H1 (cell line): ENCODE measurements around the gene FAM237A. TPM values are rescaled to one million over a fixed set of nuclear protein-coding genes. Genes with fewer than 3 reads are reported as not detected.

Experiments
- CTCF ChIA-PET: fragments of 300-600 bp; sonication (Branson Sonifier 250); formaldehyde crosslinking; loops from one replicate; lab custom pipeline; 2021; ENCODE audit not compliant: partially characterized antibody; lab: Charles Lee
- POLR2A ChIA-PET: fragments of 300-600 bp; sonication (Branson Sonifier 250); formaldehyde crosslinking; loops from one replicate; lab custom pipeline; 2021; ENCODE audit warnings: inconsistent platforms; ENCODE audit not compliant: partially characterized antibody; lab: Charles Lee
- DNase-seq, 2 experiments: peaks; one replicate each; pipeline versions ENCODE4 v3.0.0 to v3.0.0-alpha.2; 2010 to 2022; ENCODE audit warnings: low spot score in 2 of 2, low read depth in 1 of 2, mixed read lengths in 1 of 2
- FAIRE-seq: peaks from 2 replicates; lab custom pipeline; 2011; peaks lifted over from hg19 to GRCh38; lab: Jason Lieb, UNC
- H2AFZ ChIP-seq: 2 replicates; pipeline ENCODE4 v1.8.1; 2012; ENCODE audit warnings: low read length, inconsistent platforms
- H2AK5ac ChIP-seq: 2 replicates; pipeline ENCODE4 v1.6.1; 2013; ENCODE audit warnings: low read depth, low read length
- H2BK120ac ChIP-seq: replicated peaks from 2 replicates; pipeline ENCODE3; 2013; ENCODE audit warnings: low read depth, low read length, inconsistent platforms
- H2BK12ac ChIP-seq: 2 replicates; pipeline ENCODE4 v1.6.1; 2013; ENCODE audit warnings: low read depth, low read length
- H2BK15ac ChIP-seq: 2 replicates; pipeline ENCODE4 v1.6.1; 2013; ENCODE audit warnings: low read length
- H2BK20ac ChIP-seq: 2 replicates; pipeline ENCODE4 v1.6.1; 2013; ENCODE audit warnings: low read length
- H2BK5ac ChIP-seq: 2 replicates; pipeline ENCODE4 v1.6.1; 2013; ENCODE audit warnings: low read depth, low read length
- H3K14ac ChIP-seq: 2 replicates; pipeline ENCODE4 v1.6.1; 2013; ENCODE audit warnings: inconsistent platforms; ENCODE audit not compliant: insufficient read length
- H3K18ac ChIP-seq: 2 replicates; pipeline ENCODE4 v1.6.1; 2013; ENCODE audit warnings: low read length; ENCODE audit errors: extremely low read depth
- H3K23ac ChIP-seq: 2 replicates; pipeline ENCODE4 v1.6.1; 2013; ENCODE audit warnings: inconsistent platforms; ENCODE audit not compliant: insufficient read length
- H3K23me2 ChIP-seq: 2 replicates; pipeline ENCODE4 v1.6.1; 2013; ENCODE audit warnings: low read depth, low read length
- H3K27ac ChIP-seq: 2 replicates; pipeline ENCODE4 v1.6.1; 2011; ENCODE audit warnings: low read depth, low read length, inconsistent platforms
- H3K27me3 ChIP-seq, 4 experiments: replicated peaks in 1 of 4; 1 replicate in 1 of 4; 2 replicates in 3 of 4; pipeline versions ENCODE4 v1.6.1 to v1.8.1; 2011 to 2013; ENCODE audit warnings: low read length in 3 of 4, mild to moderate bottlenecking in 3 of 4, inconsistent platforms in 2 of 4, mixed read lengths in 2 of 4, moderate library complexity in 1 of 4; ENCODE audit not compliant: control insufficient read depth in 3 of 4, insufficient read depth in 3 of 4; ENCODE audit errors: extremely low read depth in 1 of 4
- H3K36me3 ChIP-seq, 4 experiments: 2 replicates each; pipeline versions ENCODE4 v1.6.1 to v1.8.1; 2011 to 2013; ENCODE audit warnings: mild to moderate bottlenecking in 4 of 4, low read length in 3 of 4, moderate library complexity in 2 of 4, control low read depth in 1 of 4, inconsistent platforms in 1 of 4; ENCODE audit not compliant: insufficient read depth in 4 of 4, control insufficient read depth in 2 of 4
- H3K4ac ChIP-seq: replicated peaks from 2 replicates; pipeline ENCODE3; 2013; ENCODE audit warnings: low read length, low read depth, mixed read lengths, inconsistent platforms; ENCODE audit not compliant: insufficient read length
- H3K4me1 ChIP-seq, 4 experiments: replicated peaks in 1 of 4; 1 replicate in 1 of 4; 2 replicates in 3 of 4; pipeline versions ENCODE4 v1.6.1 to v1.8.1; 2011 to 2013; ENCODE audit warnings: low read length in 3 of 4, inconsistent platforms in 2 of 4, mixed read lengths in 1 of 4; ENCODE audit not compliant: insufficient read depth in 4 of 4, control insufficient read depth in 3 of 4
- H3K4me2 ChIP-seq, 2 experiments: 2 replicates each; pipeline versions ENCODE4 v1.6.1 to v1.8.1; 2011 to 2013; ENCODE audit warnings: low read depth in 2 of 2, low read length in 2 of 2, control low read depth in 1 of 2, inconsistent platforms in 1 of 2, mild to moderate bottlenecking in 1 of 2; ENCODE audit not compliant: insufficient read depth in 1 of 2
- H3K4me3 ChIP-seq, 4 experiments: fragments of 200-600, 300-600 bp in 1 of 4; sonication (generic), shearing (Covaris generic), sonication (Bioruptor Twin) in 1 of 4; 2 replicates each; pipeline versions ENCODE4 v1.5.1 to v1.8.1; 2011 to 2016; ENCODE audit warnings: low read length in 4 of 4, low read depth in 3 of 4, control low read depth in 2 of 4, inconsistent platforms in 2 of 4, mild to moderate bottlenecking in 2 of 4, mixed read lengths in 1 of 4, moderate library complexity in 1 of 4; ENCODE audit not compliant: insufficient read depth in 2 of 4; ENCODE audit errors: extremely low read depth in 1 of 4
- H3K56ac ChIP-seq: replicated peaks from 2 replicates; pipeline ENCODE3; 2013; ENCODE audit warnings: low read depth, mild to moderate bottlenecking, mixed read lengths, low read length, inconsistent platforms; ENCODE audit not compliant: insufficient read length
- H3K79me1 ChIP-seq: 2 replicates; pipeline ENCODE4 v1.6.1; 2013; ENCODE audit warnings: low read depth, low read length, control low read depth
- H3K79me2 ChIP-seq, 2 experiments: 2 replicates each; pipeline versions ENCODE4 v1.6.1 to v1.8.1; 2012 to 2013; ENCODE audit warnings: low read length in 2 of 2, mild to moderate bottlenecking in 2 of 2, inconsistent platforms in 1 of 2; ENCODE audit not compliant: insufficient read depth in 2 of 2, control insufficient read depth in 1 of 2
- H3K9ac ChIP-seq, 4 experiments: replicated peaks in 1 of 4; 1 replicate in 1 of 4; 2 replicates in 3 of 4; pipeline versions ENCODE4 v1.6.1 to v1.8.1; 2011 to 2013; ENCODE audit warnings: low read depth in 3 of 4, low read length in 3 of 4, control low read depth in 2 of 4, mild to moderate bottlenecking in 2 of 4, moderate library complexity in 2 of 4, inconsistent platforms in 1 of 4; ENCODE audit errors: extremely low read depth in 1 of 4
- H3K9me3 ChIP-seq, 2 experiments: 2 replicates each; pipeline versions ENCODE4 v1.6.1 to v1.8.1; 2012 to 2013; ENCODE audit warnings: mild to moderate bottlenecking in 2 of 2, moderate library complexity in 2 of 2, control low read depth in 1 of 2, inconsistent platforms in 1 of 2, low read depth in 1 of 2, low read length in 1 of 2, mixed read lengths in 1 of 2; ENCODE audit not compliant: insufficient read depth in 2 of 2
- H4K20me1 ChIP-seq, 2 experiments: replicated peaks in 1 of 2; 2 replicates each; pipeline versions ENCODE3 to v1.8.1; 2011 to 2013; ENCODE audit warnings: inconsistent platforms in 2 of 2, low read length in 2 of 2, mild to moderate bottlenecking in 1 of 2; ENCODE audit not compliant: insufficient read depth in 2 of 2, control insufficient read depth in 1 of 2
- H4K5ac ChIP-seq: 2 replicates; pipeline ENCODE4 v1.6.1; 2013; ENCODE audit warnings: low read length, low read depth, mixed read lengths, inconsistent platforms; ENCODE audit not compliant: insufficient read length
- H4K8ac ChIP-seq: 2 replicates; pipeline ENCODE4 v1.8.0; 2013; ENCODE audit warnings: mild to moderate bottlenecking, moderate library complexity, low read length, inconsistent platforms; ENCODE audit not compliant: insufficient read depth; ENCODE audit errors: extremely low read depth
- H4K91ac ChIP-seq: replicated peaks from 2 replicates; pipeline ENCODE3; 2013; ENCODE audit warnings: low read length, mixed read lengths, inconsistent platforms; ENCODE audit not compliant: insufficient read length
- CREB1 ChIP-seq: IDR thresholded peaks from 2 replicates; pipeline ENCODE4 v1.6.1; 2012; ENCODE audit warnings: inconsistent platforms
- RAD21 ChIP-seq, 2 experiments: IDR thresholded peaks in 1 of 2; conservative IDR thresholded peaks in 1 of 2; 2 replicates each; pipeline ENCODE4 v1.6.1; 2011; ENCODE audit warnings: low read depth in 2 of 2, low read length in 2 of 2, improper control_type of control experiment in 1 of 2, inconsistent platforms in 1 of 2, mild to moderate bottlenecking in 1 of 2, moderate library complexity in 1 of 2
- WGBS, 2 experiments: shearing (Covaris generic) in 1 of 2; methylation state at CpG; one replicate each; pipeline versions ENCODE4 v1.1.6 to v1.1.7; 2013 to 2015; ENCODE audit warnings: low lambda C conversion rate in 2 of 2, mixed read lengths in 2 of 2, inconsistent platforms in 1 of 2, low coverage in 1 of 2, missing lambda C conversion rate in 1 of 2; ENCODE audit not compliant: insufficient replicate concordance in 2 of 2, insufficient coverage in 1 of 2, insufficient read length in 1 of 2; ENCODE audit errors: extremely low coverage in 1 of 2, missing lambda C conversion rate in 1 of 2; 5-methylcytosine and 5-hydroxymethylcytosine counted together
- polyA plus RNA-seq, 7 experiments: library from polyadenylated mRNA; depleted of rRNA in 3 of 7; stranded (reverse) in 5 of 7; unstranded in 2 of 7; fragments of >200 nt in 5 of 7; fragments of 200-250 nt in 2 of 7; gene quantifications; 1 replicate in 5 of 7; 2 replicates in 1 of 7; 4 replicates in 1 of 7; pipeline versions ENCODE4 v1.2.1 to v1.2.3, GENCODE V29; 2011 to 2013; ENCODE audit warnings: missing spikeins in 2 of 7, mixed read lengths in 2 of 7
- total RNA-seq: library from RNA; stranded (reverse); fragmentation: NEBNext Ultra II Directional; extraction: Animal tissue kit (Norgen Biotek cat#: 25700); gene quantifications from 2 replicates; pipeline ENCODE4 v1.2.1, GENCODE V29; 2021

FAM237A gene
- total and polyA plus RNA-seq, 2 of the 8 experiments (the other 6 are each of a cell fraction or from before 2014, with no cell fraction given) = not detected

GRCh38 chr2:206698811-206699210 lies 56.5 kb downstream of the FAM237A start:
- no peak overlapping the region for H3K4me3 ChIP-seq
- no peak overlapping the region for H3K56ac ChIP-seq
- no peak overlapping the region for H2AFZ ChIP-seq
- no peak overlapping the region for H2BK15ac ChIP-seq
- H4K20me1 ChIP-seq = no peaks in the 10 kb centered on the region
- H2AK5ac ChIP-seq = no peak overlapping the region
- H3K27me3 ChIP-seq = no peaks in the 10 kb centered on the region
- 70% methylated on average over 3 of the region's 3 CpGs; no CpG with 5 or more reads in 1 of the 2 experiments for WGBS, 2 experiments
- 0 out of 4 replicates have a peak, but pooled peaks of 1 of the 2 experiments have one; percentile 4 for TF ChIP-seq RAD21 (IDR thresholded peaks at IDR 0.05 in 1 of 2, conservative IDR thresholded peaks at IDR 0.05 in 1 of 2; ENCODE audit: low read depth in 2 of 2, low read length in 2 of 2)
- TF ChIP-seq CREB1 = no peak
- H3K18ac ChIP-seq = no peak overlapping the region
- H3K79me2 ChIP-seq = no peaks in the 10 kb centered on the region
- H3K23me2 ChIP-seq = no peaks in the 10 kb centered on the region
- no peak overlapping the region for H3K14ac ChIP-seq
- CTCF ChIA-PET = interaction anchor here (0.8 to 6.6 kb wide), 5 partner anchors 70 to 777 kb away, joined by 3 to 78 read pairs (median 4); no protein-coding TSS in a partner anchor
- no peak overlapping the region for H3K27ac ChIP-seq
- no peaks in the 10 kb centered on the region for H3K79me1 ChIP-seq
- DNase-seq (no peak), FAIRE-seq (no peak)
- no peak overlapping the region for H3K23ac ChIP-seq
- H2BK120ac ChIP-seq = no peak overlapping the region
- H4K91ac ChIP-seq = no peak overlapping the region
- POLR2A ChIA-PET = no interaction called here
- no peak overlapping the region for H2BK20ac ChIP-seq
- H3K4ac ChIP-seq = no peak overlapping the region
- no peaks in the 10 kb centered on the region for H3K9me3 ChIP-seq
- H2BK5ac ChIP-seq = no peak overlapping the region
- no peak overlapping the region for H4K8ac ChIP-seq
- no peak overlapping the region for H3K9ac ChIP-seq
- H2BK12ac ChIP-seq = no peak overlapping the region
- H3K4me2 ChIP-seq = no peak overlapping the region
- H3K36me3 ChIP-seq = no peaks in the 10 kb centered on the region
- 0 out of 7 replicates have a peak, but pooled peaks cover 0 to 2% (median 0%) of the 10 kb centered on the region in 4 experiments for H3K4me1 ChIP-seq
- no peak overlapping the region for H4K5ac ChIP-seq

Other genes with a start within 250 kb of the FAM237A start
- gene ADAM23, start 199.0 kb upstream of the FAM237A start, total RNA-seq = 20.8 and 21.3 TPM in 2 replicates
- 7.5 and 9.9 TPM in 2 replicates for gene ADAM23, start 199.0 kb upstream of the FAM237A start, polyA plus RNA-seq (2011; rRNA removed)
- not detected in 2 replicates for gene DYTN, start 75.9 kb downstream of the FAM237A start, total RNA-seq
- not detected in 2 replicates for gene DYTN, start 75.9 kb downstream of the FAM237A start, polyA plus RNA-seq (2011; rRNA removed)
- gene MDH1B, start 122.8 kb downstream of the FAM237A start, total RNA-seq = 2.1 and 2.7 TPM in 2 replicates
- gene MDH1B, start 122.8 kb downstream of the FAM237A start, polyA plus RNA-seq (2011; rRNA removed) = 0.89 and 1.5 TPM in 2 replicates
- gene FASTKD2, start 123.1 kb downstream of the FAM237A start, total RNA-seq = 37.9 and 38.5 TPM in 2 replicates
- 19.9 and 35.7 TPM in 2 replicates for gene FASTKD2, start 123.1 kb downstream of the FAM237A start, polyA plus RNA-seq (2011; rRNA removed)